ENCODE results near the gene NAT8.
A peak's percentile ranks its signal among the peaks of the same experiment; 100 is the strongest.
"Not testable (repeated sequence)": the region's sequence is repeated elsewhere in the genome, so short reads cannot be mapped to it uniquely, and the experiment has no call there.

NAT8 gene

GRCh38 chr2:73630662-73631266 lies 11.5 kb downstream of the NAT8 start:
- DNase-seq: peak; percentile 23 to 47

- not testable (repeated sequence) for DNase-seq
These were observed 13.7 kb downstream of the NAT8 start for GRCh38 chr2:73628493-73628892.

GRCh38 chr2:73626237-73626636 lies 16.0 kb downstream of the NAT8 start:
- DNase-seq: peak; percentile 57 to 71

- not testable (repeated sequence) for DNase-seq
These were observed 17.6 kb downstream of the NAT8 start for GRCh38 chr2:73624625-73625024.

- DNase-seq: not testable (repeated sequence)
These were observed 18.2 kb downstream of the NAT8 start for GRCh38 chr2:73624036-73624435.

GRCh38 chr2:73619925-73620324 lies 22.3 kb downstream of the NAT8 start:
- peak; percentile 6 to 9 for DNase-seq

- no peak for DNase-seq
These were observed 27.2 kb downstream of the NAT8 start for GRCh38 chr2:73614997-73615396.

GRCh38 chr2:73614105-73614504 lies 28.1 kb downstream of the NAT8 start:
- no peak for DNase-seq

- DNase-seq: no peak
These were observed 30.4 kb downstream of the NAT8 start for GRCh38 chr2:73611867-73612266.

- no peak for DNase-seq
These were observed 31.0 kb downstream of the NAT8 start for GRCh38 chr2:73611193-73611592.

GRCh38 chr2:73610111-73610510 lies 32.1 kb downstream of the NAT8 start:
- no peak for DNase-seq

- not testable (repeated sequence) for DNase-seq
These were observed 37.6 kb downstream of the NAT8 start for GRCh38 chr2:73604589-73604988.

- DNase-seq: not testable (repeated sequence)
These were observed 39.1 kb downstream of the NAT8 start for GRCh38 chr2:73603099-73603588.

- no peak for DNase-seq
These were observed 40.4 kb downstream of the NAT8 start for GRCh38 chr2:73601780-73602179.

GRCh38 chr2:73594251-73594650 lies 48.0 kb downstream of the NAT8 start:
- DNase-seq: no peak

- no peak for DNase-seq
These were observed 48.5 kb downstream of the NAT8 start for GRCh38 chr2:73593680-73594079.
